K562 (cell line): Measurements from ENCODE around the gene PEDS1. TPM values are rescaled to one million over a fixed set of nuclear protein-coding genes. Genes with fewer than 3 reads are reported as not detected.

Experiments used
- CREM ChIP-seq: IDR thresholded peaks from 2 replicates; pipeline ENCODE4 v1.6.1; 2014; ENCODE audit warnings: antibody characterized with exemption, low read depth
- DIDO1 ChIP-seq: fragments of 450-650 bp; IDR thresholded peaks from 2 replicates; pipeline ENCODE4 v1.6.1; 2016; ENCODE audit warnings: low read depth, missing biosample characterization, missing genetic modification characterization
- FOSL1 ChIP-seq: fragments of 200-800 bp; sonication (Bioruptor generic); conservative IDR thresholded peaks from 2 replicates; pipeline ENCODE4 v1.6.1; 2016; ENCODE audit warnings: missing genetic modification characterization, missing compliant biosample characterization
- FOXK2 ChIP-seq, 2 experiments: fragments of 450-650 bp; IDR thresholded peaks in 1 of 2; conservative IDR thresholded peaks in 1 of 2; 2 replicates each; pipeline ENCODE4 v1.6.1; 2016; ENCODE audit warnings: low read depth in 2 of 2, mild to moderate bottlenecking in 1 of 2
- FUS ChIP-seq: fragments of 200-400 bp; formaldehyde crosslinking; optimal IDR thresholded peaks from 2 replicates; pipeline ENCODE3; 2017; ENCODE audit warnings: low read depth, low read length
- GABPB1 ChIP-seq: sonication (generic); formaldehyde crosslinking; IDR thresholded peaks from 2 replicates; pipeline ENCODE4 v1.8.0; 2022; ENCODE audit warnings: mild to moderate bottlenecking, missing genetic modification reagents
- HCFC1 ChIP-seq: IDR thresholded peaks from 2 replicates; pipeline ENCODE4 v1.6.1; 2012; ENCODE audit warnings: low read depth, low read length, improper control_type of control experiment
- MAX ChIP-seq: sonication (generic); formaldehyde crosslinking; IDR thresholded peaks from 2 replicates; pipeline ENCODE4 v1.9.0; 2022; ENCODE audit warnings: mild to moderate bottlenecking, missing genetic modification reagents
- MTA1 ChIP-seq: fragments of 450-650 bp; IDR thresholded peaks from 2 replicates; pipeline ENCODE4 v1.6.1; 2017; ENCODE audit warnings: borderline replicate concordance
- NRF1 ChIP-seq, 2 experiments: fragments of 450-650 bp; IDR thresholded peaks in 1 of 2; conservative IDR thresholded peaks in 1 of 2; 2 replicates each; pipeline ENCODE4 v1.6.1; 2014; ENCODE audit warnings: mild to moderate bottlenecking in 2 of 2
- PHF8 ChIP-seq: fragments of 200-600 bp; sonication (generic); IDR thresholded peaks from 2 replicates; pipeline ENCODE4 v1.6.1; 2012; ENCODE audit warnings: mixed run types, mild to moderate bottlenecking, inconsistent platforms, low read length, moderate library complexity, borderline replicate concordance
- PKNOX1 ChIP-seq: fragments of 450-650 bp; IDR thresholded peaks from 2 replicates; pipeline ENCODE4 v1.6.1; 2016
- POLR2A ChIP-seq: fragments of 450-650 bp; conservative IDR thresholded peaks from 2 replicates; pipeline ENCODE4 v1.6.1; 2016
- TAF1 ChIP-seq: IDR thresholded peaks from 2 replicates; pipeline ENCODE4 v1.6.1; 2011; ENCODE audit warnings: mild to moderate bottlenecking, low read length, moderate library complexity; ENCODE audit not compliant: insufficient read depth, control insufficient read depth, severe bottlenecking; ENCODE audit errors: extremely low read depth
- TAL1 ChIP-seq: fragments of 450-650 bp; IDR thresholded peaks from 2 replicates; pipeline ENCODE4 v1.6.1; 2016; ENCODE audit warnings: mild to moderate bottlenecking
- VEZF1 ChIP-seq: fragments of 200-800 bp; sonication (Bioruptor generic); IDR thresholded peaks from 2 replicates; pipeline ENCODE4 v1.6.1; 2017; ENCODE audit warnings: missing genetic modification characterization, missing compliant biosample characterization
- polyA plus RNA-seq, 8 experiments: library from polyadenylated mRNA; depleted of rRNA in 4 of 8; stranded (reverse) in 5 of 8; unstranded in 3 of 8; fragments of >200 nt; fragmentation: Nextera tagmentation in 2 of 8; fragmentation: Illumina TruSeq in 1 of 8; extraction: Ambion mirVana in 2 of 8; extraction: Trizol in 1 of 8; gene quantifications; 2 replicates each; pipeline versions ENCODE4 v1.2.1 to v1.2.3, GENCODE V29; 2011 to 2014; ENCODE audit warnings: inconsistent platforms in 1 of 8, missing spikeins in 1 of 8
- total RNA-seq, 7 experiments: library from RNA; depleted of rRNA in 6 of 7; stranded (reverse); fragments of >200 nt in 6 of 7; fragmentation: Illumina TruSeq in 2 of 7; extraction: Trizol in 2 of 7; gene quantifications; 2 replicates each; pipeline versions ENCODE4 v1.2.1 to v1.2.3, GENCODE V29; 2011 to 2021; ENCODE audit warnings: low replicate concordance in 1 of 7
- TF ChIP-seq, protein P1 (sequence below), 2 experiments: fragments of 450-650 bp in 1 of 2; sonication (generic) in 1 of 2; formaldehyde crosslinking in 1 of 2; IDR thresholded peaks in 1 of 2; conservative IDR thresholded peaks in 1 of 2; 2 replicates each; pipeline versions ENCODE4 v1.6.1 to v1.8.1; 2016 to 2023; ENCODE audit warnings: mild to moderate bottlenecking in 2 of 2, moderate library complexity in 2 of 2, inconsistent platforms in 1 of 2, missing genetic modification reagents in 1 of 2
- TF ChIP-seq, protein P2 (sequence below): fragments of 250-450 bp; sonication (Bioruptor Pico); IDR thresholded peaks from 2 replicates; pipeline ENCODE4 v1.4.0; 2020; ENCODE audit warnings: mild to moderate bottlenecking

PEDS1 gene
- total and polyA plus RNA-seq, 9 of the 15 experiments (the other 6 are each of a cell fraction or from before 2014, with no cell fraction given) = 2.9 to 38.5 (median 24.2) TPM

GRCh38 chr20:50115591-50116367, 37.7 kb downstream of the PEDS1 start (continued):
- TF ChIP-seq PKNOX1 = 0 out of 2 replicates have a peak, but pooled peaks have one; percentile 10
- TF ChIP-seq MTA1 = peak; percentile 71
- TF ChIP-seq TAF1 = peak; percentile 41
- TF ChIP-seq, protein P1, sequence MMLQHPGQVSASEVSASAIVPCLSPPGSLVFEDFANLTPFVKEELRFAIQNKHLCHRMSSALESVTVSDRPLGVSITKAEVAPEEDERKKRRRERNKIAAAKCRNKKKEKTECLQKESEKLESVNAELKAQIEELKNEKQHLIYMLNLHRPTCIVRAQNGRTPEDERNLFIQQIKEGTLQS (IDR thresholded peaks at IDR 0.05) = no peak
- TF ChIP-seq, protein P1 (CRISPR knock-in tag; conservative IDR thresholded peaks at IDR 0.05) = no peak
- peak; percentile 45; the same call in 1 of the 2 replicates for TF ChIP-seq MAX (CRISPR knock-in tag)
- peak; percentile 97 for TF ChIP-seq CREM
- TF ChIP-seq, protein P2, sequence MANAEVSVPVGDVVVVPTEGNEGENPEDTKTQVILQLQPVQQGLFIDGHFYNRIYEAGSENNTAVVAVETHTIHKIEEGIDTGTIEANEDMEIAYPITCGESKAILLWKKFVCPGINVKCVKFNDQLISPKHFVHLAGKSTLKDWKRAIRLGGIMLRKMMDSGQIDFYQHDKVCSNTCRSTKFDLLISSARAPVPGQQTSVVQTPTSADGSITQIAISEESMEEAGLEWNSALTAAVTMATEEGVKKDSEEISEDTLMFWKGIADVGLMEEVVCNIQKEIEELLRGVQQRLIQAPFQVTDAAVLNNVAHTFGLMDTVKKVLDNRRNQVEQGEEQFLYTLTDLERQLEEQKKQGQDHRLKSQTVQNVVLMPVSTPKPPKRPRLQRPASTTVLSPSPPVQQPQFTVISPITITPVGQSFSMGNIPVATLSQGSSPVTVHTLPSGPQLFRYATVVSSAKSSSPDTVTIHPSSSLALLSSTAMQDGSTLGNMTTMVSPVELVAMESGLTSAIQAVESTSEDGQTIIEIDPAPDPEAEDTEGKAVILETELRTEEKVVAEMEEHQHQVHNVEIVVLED (CRISPR knock-in tag) = peak; percentile 51
- peak; percentile 37; the same call in 1 of the 2 replicates for TF ChIP-seq VEZF1
- TF ChIP-seq POLR2A = peak; percentile 75
- TF ChIP-seq GABPB1 (CRISPR knock-in tag) = peak; percentile 92
- TF ChIP-seq FOSL1 (tag) = 0 out of 2 replicates have a peak, but pooled peaks have one; percentile 18
- peak; percentile 98 for TF ChIP-seq HCFC1
- TF ChIP-seq DIDO1 = peak; percentile 42; the same call in 1 of the 2 replicates
- TF ChIP-seq NRF1 (conservative IDR thresholded peaks at IDR 0.05 in 1 of 2, IDR thresholded peaks at IDR 0.05 in 1 of 2) = peak; percentile 96
- TF ChIP-seq TAL1 = no peak
- no peak for TF ChIP-seq FUS
- TF ChIP-seq PHF8 = peak; percentile 43; the same call in 1 of the 2 replicates
- TF ChIP-seq FOXK2 (conservative IDR thresholded peaks at IDR 0.05 in 1 of 2, IDR thresholded peaks at IDR 0.05 in 1 of 2; ENCODE audit: low read depth in 2 of 2) = peak in 1 of 2 experiments; percentile 54; a peak in 3 of 4 replicates
